HG03575 (cell line): ENCODE results near the gene CADPS2.

Experiments
- ATAC-seq: cut with Tn5 transposase; IDR thresholded peaks from one replicate; pipeline ENCODE4 v1.9.1; 2021; ENCODE audit not compliant: unreplicated experiment, insufficient number of reproducible peaks, low FRiP score; ENCODE audit errors: extremely low read depth

CADPS2 gene

DNA sequence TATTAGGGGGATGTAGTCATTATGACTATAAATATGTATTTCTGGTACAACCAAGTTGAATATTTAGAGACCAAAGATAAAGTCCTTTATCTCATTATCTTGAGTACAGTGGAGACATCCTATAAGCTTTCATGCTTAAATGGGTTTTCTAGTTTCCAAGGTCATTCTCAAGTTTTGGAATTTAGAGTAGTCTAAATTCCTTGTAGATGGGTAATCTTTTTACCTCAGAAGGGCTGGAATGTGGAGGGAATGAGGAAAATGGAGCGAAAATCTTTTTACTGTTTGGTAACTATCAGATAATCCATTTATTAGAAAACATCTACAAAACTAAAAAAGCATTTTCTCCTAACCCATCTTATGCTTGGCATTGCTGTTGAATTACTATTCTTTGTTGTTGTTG lies 368.7 kb downstream of the CADPS2 start:
- no peak for ATAC-seq

GRCh38 chr7:122515404-122515803 lies 370.9 kb downstream of the CADPS2 start:
- no peak for ATAC-seq

DNA sequence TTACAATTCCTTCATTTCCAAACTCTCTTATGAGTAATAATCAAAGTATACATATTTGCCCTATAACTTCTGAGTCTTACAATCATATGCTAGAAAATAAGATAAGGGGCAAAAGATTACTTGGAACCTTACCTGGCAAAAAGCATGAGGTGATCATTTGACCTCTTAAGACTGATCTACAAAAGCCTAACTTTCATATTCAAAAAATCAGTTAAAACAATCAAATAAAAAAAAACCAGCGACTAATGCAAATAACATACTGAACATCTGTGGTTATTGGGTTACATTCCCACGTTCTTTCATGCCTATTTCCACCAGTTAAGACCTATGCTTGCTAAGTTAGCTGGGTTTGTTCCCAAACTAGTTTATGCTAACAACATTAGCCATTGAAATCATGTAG lies 375.0 kb downstream of the CADPS2 start:
- no peak for ATAC-seq

- ATAC-seq = no peak
Observed at GRCh38 chr7:122507591-122507990, 378.7 kb downstream of the CADPS2 start.

- no peak for ATAC-seq
Observed at GRCh38 chr7:122492007-122492406, 394.3 kb downstream of the CADPS2 start.

DNA sequence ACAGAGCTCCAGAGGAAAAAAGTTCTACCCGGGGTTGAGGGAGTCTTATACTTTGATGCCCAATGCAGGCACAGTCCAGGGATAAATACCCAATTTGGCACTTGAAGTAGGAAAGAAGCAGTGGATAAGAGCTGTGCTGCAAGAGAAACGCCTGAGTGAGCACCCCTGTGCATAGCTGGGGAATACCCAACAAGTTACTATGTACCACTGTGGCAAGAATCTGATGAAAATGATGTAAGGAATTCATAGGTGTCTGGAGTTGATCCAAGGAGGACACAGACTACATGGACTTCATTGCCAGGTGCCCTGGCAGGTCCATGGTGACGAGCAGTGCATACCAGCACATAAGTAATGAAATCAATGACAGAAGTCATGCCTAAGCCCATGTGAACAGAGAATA lies 398.0 kb downstream of the CADPS2 start:
- no peak for ATAC-seq

- no peak for ATAC-seq
Observed at GRCh38 chr7:122487131-122487530, 399.1 kb downstream of the CADPS2 start.

DNA sequence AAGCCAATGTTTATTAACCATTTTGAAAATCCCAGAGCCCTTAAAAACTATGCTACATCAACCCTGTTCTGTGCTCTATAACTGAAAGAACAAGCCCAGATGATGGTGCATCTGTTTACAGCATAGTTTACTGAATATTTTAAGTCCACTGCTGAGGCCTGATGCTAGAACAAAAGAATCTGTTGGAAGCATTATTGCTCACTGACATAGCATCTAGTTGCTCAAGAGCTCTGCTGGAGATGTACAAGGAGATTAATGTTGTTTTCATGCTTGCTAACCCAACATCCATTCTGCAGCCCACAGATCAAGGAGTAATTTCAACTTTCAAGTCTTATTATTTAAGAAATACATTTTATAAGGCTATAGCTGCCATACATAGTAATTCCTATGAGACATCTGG lies 400.4 kb downstream of the CADPS2 start:
- no peak for ATAC-seq

- ATAC-seq = no peak
Observed at GRCh38 chr7:122482212-122482611, 404.0 kb downstream of the CADPS2 start.

DNA sequence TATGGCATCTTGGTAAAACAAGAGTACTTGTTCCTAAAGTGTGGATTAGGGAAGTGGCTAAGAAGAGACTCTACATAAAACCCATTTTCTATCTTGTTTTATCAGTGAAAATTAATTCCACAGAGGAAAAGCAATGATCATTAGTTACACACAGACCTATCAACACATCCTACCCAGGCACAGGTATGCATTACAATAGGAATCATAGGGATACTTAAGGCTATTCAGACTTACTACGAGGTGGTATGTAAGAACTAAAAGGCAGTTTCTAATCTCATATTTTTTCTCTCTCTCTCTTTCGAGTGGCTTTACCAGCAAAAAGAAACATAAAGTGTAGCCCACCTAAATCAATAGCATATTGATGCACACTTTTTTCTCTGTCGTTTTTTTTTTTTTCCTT lies 415.4 kb downstream of the CADPS2 start:
- no peak for ATAC-seq

DNA sequence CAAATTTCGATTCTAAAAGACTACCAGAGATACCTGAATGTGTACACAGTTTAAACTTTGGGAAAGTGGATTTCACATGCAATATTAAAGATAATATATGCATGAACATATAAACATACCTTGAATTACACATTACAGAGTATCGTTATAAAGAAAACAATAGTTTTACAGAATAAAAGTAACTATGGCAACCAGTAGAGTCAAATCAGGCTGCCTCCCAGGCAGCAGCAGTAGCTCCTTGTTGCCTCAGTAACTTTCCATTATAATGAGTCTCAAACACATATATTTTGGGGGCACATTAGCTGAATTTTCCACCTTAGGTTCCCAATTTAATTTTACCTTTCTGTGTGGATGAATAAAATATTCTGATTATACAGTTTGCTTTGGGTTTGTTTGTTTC lies 417.3 kb downstream of the CADPS2 start:
- ATAC-seq = no peak

DNA sequence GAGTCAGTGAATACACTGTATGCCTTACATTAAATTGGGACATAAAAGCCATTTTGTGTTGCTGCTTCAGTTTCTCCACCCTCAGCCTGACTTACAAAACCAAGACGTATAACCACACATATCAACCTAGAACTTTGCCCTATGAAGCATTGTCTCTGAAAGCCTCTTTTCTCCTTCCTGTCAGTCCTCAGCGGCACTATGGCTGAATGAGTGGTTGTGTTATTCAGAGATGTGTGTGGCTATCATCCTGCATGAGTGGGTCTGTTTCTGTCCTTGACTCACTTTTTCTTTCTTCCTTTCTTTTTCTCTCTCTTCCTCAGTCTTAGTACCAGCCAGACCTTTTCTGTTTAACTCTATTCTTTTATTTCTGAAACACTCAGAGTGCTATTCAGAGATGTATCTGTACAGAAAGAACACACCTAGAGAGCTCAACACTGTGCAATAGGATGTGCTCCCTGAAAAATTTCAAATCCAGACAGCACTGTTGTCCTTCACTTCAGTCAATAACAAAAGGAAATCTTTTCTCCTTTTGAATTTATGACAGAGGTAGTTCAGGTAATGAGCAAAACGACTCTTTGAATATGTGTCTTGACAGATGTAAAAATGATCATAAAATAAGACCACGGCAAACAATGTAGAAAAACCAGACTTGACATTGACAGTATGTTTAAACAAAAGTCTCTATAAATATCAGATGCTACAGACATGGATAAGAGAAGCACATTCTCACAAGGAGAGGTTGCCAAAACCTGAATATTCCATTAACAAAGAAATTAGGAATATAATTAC lies 418.4 kb downstream of the CADPS2 start:
- ATAC-seq = no peak

DNA sequence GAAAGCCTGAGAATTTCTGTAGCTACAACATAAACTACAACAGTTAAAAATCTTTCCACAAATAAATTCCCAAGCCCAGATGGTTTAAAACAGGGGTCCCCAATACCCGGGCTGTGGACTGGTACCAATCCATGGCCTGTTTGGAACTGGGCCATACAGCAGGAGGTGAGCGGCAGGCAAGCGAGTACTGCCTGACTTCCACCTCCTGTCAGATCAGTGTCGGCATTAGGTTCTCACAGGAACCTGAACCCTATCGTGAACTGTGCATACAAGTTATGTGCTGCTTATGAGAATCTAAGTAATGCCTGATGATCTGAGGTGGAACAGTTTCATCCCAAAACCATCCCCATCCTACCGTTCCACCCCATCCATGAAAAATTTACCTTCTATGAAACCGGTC lies 421.0 kb downstream of the CADPS2 start:
- ATAC-seq = no peak

DNA sequence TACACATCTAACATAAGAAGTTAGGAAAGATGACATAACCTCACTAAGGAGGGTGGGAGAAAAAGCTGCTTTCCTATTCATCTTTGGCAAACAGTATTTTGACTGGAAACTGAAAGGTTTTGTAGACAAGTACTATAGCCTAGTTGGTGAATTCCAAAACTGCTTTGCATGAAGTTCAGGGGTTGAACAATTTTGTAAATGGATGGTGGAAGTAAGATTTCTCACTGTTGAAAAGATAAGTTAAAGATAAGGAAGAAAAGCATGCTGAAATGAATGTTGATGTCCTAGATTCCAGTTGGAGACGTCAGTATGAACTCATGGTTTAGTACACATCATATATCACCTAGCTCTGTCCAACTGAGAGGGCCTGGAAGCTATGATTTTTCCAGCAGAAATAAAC lies 422.6 kb downstream of the CADPS2 start:
- ATAC-seq = no peak

GRCh38 chr7:122460936-122461335 lies 425.3 kb downstream of the CADPS2 start:
- ATAC-seq = no peak

GRCh38 chr7:122457969-122458368 lies 428.3 kb downstream of the CADPS2 start:
- ATAC-seq = no peak

- ATAC-seq = no peak
Observed at GRCh38 chr7:122457325-122457724, 428.9 kb downstream of the CADPS2 start.

DNA sequence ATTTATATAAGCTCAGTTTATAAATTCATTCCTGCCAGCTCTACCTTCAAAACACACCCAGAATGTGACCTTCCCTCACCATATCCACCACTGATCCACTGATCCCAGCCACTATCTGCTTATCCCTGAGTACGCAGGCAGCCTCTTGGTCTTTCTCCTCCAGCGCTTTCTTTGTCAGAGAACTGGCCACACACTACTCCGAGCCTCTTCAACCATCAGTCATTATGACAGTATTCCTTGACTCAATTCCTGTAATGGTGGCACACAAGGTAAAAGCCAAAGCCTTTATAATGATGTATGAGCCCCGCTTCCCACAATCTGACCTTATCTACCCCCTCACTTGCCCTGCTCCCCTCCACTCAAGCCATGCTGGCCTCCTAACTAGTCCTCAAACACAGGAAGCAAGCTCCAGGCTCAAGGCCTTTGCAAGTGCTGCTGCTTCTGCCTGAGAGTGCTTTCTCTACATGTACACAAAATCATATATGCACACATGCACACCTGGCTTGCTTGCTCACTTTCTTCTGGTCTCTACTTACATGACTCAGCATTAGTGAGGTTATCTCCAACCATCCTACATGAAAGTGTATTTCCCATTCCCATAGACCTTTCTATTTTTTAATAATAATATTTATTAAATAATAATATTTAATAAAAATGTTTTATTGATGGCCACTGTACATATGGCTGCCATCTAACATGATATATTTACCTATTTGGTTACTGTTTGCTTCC lies 431.3 kb downstream of the CADPS2 start:
- no peak for ATAC-seq

DNA sequence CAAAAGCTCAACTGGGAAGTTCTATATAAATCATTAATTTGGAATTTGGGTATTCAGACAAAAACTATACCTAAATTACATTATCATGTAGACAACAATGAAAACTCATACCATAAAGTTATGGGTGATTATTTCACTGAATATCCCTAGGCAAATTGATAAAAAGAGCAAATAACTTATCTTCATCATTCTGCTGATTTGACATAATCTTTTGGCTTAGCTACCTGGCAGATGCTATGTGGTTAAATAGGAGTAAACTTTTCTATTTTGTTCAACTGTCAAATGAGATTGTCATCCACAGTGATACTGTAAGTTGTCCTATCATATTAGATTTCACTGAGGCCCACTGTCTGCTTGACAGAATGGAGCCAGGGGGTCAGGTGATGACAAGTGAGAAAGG lies 432.8 kb downstream of the CADPS2 start:
- ATAC-seq = no peak

- no peak for ATAC-seq
Observed at GRCh38 chr7:122448893-122449589, 437.2 kb downstream of the CADPS2 start.
